Skeletal muscle satellite cell (primary cell): ENCODE results near the gene HTR4.
"Not testable (repeated sequence)": the region's sequence is repeated elsewhere in the genome, so short reads cannot be mapped to it uniquely, and the experiment has no call there.

Experiments
- H3K27me3 ChIP-seq: 2 replicates; pipeline ENCODE4 v1.7.0; 2013; ENCODE audit warnings: low read length; ENCODE audit not compliant: control insufficient read depth, insufficient read depth
- H3K36me3 ChIP-seq: 2 replicates; pipeline ENCODE4 v1.7.0; 2013; ENCODE audit warnings: mild to moderate bottlenecking, control low read depth, low read length; ENCODE audit not compliant: insufficient read depth
- H3K4me1 ChIP-seq: 2 replicates; pipeline ENCODE4 v1.7.0; 2013; ENCODE audit warnings: low read length; ENCODE audit not compliant: control insufficient read depth, insufficient read depth
- H3K4me2 ChIP-seq: 2 replicates; pipeline ENCODE4 v1.7.0; 2013; ENCODE audit warnings: mild to moderate bottlenecking, low read length
- H3K4me3 ChIP-seq: 2 replicates; pipeline ENCODE4 v1.7.0; 2013; ENCODE audit warnings: low read length
- H3K9ac ChIP-seq: 2 replicates; pipeline ENCODE4 v1.7.0; 2013; ENCODE audit warnings: mild to moderate bottlenecking, low read depth, low read length, moderate library complexity
- H3K9me3 ChIP-seq: replicated peaks from 2 replicates; pipeline ENCODE4 v1.7.0; 2013; ENCODE audit warnings: mild to moderate bottlenecking, control low read depth, low read length

HTR4 gene

DNA sequence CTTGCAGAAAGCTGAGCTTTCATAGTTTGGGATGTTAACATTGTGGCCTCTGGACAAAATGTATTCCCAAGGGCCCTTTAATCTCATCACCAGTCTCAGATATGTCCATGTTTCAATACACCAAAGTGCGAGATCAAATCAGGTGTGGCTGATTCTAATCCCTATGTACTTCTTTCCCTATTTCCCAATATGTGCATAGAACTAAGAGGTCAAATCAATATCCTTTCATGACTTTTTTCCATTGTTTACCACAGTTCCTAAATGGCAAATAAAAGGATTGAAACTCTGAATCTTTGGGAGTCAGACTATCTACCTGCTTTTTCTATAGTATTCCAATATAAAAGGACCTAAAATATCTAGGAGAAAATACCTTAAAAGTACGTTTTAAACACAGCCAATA, 165.6 kb downstream of the HTR4 start:
- H3K4me2 ChIP-seq: no peak overlapping the region
- H3K36me3 ChIP-seq: no peaks in the 10 kb centered on the region
- H3K9ac ChIP-seq: no peak overlapping the region
- peaks cover 52% of the 10 kb centered on the region for H3K27me3 ChIP-seq
- H3K9me3 ChIP-seq: no peaks in the 10 kb centered on the region
- H3K4me1 ChIP-seq: no peaks in the 10 kb centered on the region
- no peak overlapping the region for H3K4me3 ChIP-seq

DNA sequence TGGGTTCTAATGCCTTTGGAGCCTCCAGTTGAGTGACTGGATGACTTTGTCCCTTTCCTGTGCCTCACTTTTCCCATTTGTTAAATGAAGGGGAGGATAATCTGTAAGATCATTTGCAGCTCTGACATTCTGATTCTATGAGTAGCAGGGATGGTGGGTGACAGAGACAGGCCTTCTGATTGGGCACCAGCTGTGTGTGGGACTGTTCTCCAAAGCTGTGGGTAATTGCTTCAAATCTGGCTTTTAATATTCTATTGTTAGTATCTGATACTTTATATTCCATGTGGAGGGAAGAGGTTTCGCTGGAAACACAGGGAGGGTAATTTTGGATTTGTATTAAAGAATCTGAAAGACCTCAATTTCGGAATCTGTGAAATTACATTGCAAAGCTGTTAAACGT, 167.9 kb downstream of the HTR4 start:
- no peaks in the 10 kb centered on the region for H3K9me3 ChIP-seq
- no peaks in the 10 kb centered on the region for H3K4me1 ChIP-seq
- peaks cover 41% of the 10 kb centered on the region for H3K27me3 ChIP-seq
- H3K4me3 ChIP-seq: no peak overlapping the region
- H3K9ac ChIP-seq: no peak overlapping the region
- H3K4me2 ChIP-seq: no peak overlapping the region
- H3K36me3 ChIP-seq: no peaks in the 10 kb centered on the region

DNA sequence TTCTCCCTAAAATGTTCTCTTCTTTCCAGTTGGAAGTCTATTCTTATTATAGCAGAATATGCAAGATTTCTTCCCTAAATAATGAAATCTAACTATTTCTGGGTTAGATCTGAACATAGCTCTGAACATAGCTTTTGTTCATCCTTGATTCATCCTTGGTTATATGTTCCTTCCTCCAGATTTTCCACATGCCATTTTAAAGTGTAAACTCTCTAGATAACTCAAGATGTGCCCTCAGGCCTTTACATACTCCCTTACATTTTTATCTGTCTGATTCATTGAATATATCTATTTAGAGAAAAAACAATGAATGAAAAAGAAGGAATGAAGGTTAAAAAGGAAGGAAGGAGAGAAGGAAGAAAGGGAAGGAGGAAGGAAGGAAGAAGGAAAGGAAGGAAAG, 169.7 kb downstream of the HTR4 start:
- Histone ChIP-seq H3K36me3 (no peaks in the 10 kb centered on the region), H3K9me3 (no peaks in the 10 kb centered on the region), H3K9ac (no peak overlapping the region), H3K4me2 (no peak overlapping the region), H3K27me3 (peaks cover 25% of the 10 kb centered on the region), H3K4me1 (no peaks in the 10 kb centered on the region), H3K4me3 (no peak overlapping the region)

DNA sequence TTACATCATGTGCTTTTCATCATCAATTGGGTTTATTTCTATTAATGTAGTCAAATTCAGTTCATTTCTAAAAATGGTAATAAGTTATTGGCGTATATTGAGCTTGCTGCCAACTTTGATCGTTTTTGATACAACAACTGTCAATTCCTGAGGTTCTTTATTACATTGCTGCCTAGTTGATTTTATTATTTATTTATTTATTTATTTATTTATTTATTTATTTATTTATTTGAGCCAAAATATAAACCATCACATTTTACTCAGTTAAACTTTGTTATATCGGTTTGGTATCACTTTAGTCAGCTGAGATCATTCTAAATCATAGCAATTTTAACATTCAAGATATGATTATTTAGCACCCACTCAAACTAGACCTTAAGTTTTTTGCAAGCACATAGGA, 170.6 kb downstream of the HTR4 start:
- H3K4me1 ChIP-seq: no peaks in the 10 kb centered on the region
- no peak overlapping the region for H3K4me2 ChIP-seq
- no peak overlapping the region for H3K9ac ChIP-seq
- H3K27me3 ChIP-seq: peaks cover 19% of the 10 kb centered on the region
- no peaks in the 10 kb centered on the region for H3K9me3 ChIP-seq
- H3K4me3 ChIP-seq: no peak overlapping the region
- H3K36me3 ChIP-seq: no peaks in the 10 kb centered on the region

DNA sequence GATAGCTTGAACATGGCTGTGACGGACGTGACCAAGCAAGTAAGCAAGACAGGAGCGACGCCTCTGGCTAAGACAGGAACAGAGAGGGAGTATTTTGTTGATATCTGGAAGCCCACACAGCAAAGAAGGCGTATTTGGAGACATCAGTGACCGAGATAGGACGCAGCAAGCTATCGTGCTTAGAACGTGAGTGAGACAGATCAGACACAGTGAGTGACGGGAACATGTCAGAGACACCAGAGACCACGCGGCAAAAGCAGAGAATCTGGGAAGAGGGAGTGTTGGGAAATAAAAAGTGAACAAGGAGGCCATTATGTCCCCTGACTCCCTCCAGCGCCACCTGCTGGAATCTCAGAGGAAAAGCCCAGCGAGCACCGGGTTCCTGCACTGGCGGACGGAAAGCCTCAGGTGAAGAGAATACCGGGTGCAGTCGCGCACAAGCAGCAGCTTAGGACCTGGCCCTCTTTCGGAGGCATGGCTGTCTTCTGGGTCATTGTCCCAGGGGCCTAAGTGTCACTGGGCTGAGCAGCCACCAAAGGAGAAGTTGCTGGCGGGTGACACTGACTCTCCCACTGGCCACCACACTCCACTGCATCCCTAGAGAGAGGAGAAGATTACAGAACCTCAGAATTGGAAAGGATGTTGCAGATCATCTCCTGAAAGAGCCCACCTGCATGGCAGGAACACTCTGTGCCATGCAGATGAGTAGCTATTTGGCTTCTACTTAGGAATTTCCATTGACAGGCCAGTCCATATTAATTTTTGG, 171.4 kb downstream of the HTR4 start:
- H3K36me3 ChIP-seq: no peaks in the 10 kb centered on the region
- peaks cover 17% of the 10 kb centered on the region for H3K27me3 ChIP-seq
- H3K9ac ChIP-seq: no peak overlapping the region
- H3K4me1 ChIP-seq: no peaks in the 10 kb centered on the region
- H3K4me3 ChIP-seq: no peak overlapping the region
- no peaks in the 10 kb centered on the region for H3K9me3 ChIP-seq
- no peak overlapping the region for H3K4me2 ChIP-seq

DNA sequence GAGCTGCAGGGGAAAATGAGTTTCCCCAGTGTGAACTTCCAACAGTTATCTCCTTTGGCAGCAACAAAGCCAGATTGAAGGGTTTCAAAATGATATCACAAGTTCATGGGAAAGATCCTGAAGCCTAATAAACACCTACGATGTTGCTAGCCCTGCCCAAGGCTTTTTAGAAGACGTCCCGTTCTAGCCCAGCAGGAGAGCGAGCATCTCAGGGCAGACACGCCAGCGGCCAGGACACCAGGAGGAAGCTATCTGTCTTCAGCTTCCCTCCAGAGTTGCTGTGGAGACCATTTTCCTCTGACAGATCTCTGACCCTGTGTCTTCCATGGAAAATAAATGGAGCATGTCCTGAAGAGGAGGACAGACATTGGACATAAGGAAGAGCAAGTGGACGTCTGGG, 172.1 kb downstream of the HTR4 start:
- H3K9me3 ChIP-seq: no peaks in the 10 kb centered on the region
- peaks cover 17% of the 10 kb centered on the region for H3K27me3 ChIP-seq
- H3K4me2 ChIP-seq: no peak overlapping the region
- H3K36me3 ChIP-seq: no peaks in the 10 kb centered on the region
- H3K4me1 ChIP-seq: no peaks in the 10 kb centered on the region
- no peak overlapping the region for H3K9ac ChIP-seq
- H3K4me3 ChIP-seq: no peak overlapping the region

DNA sequence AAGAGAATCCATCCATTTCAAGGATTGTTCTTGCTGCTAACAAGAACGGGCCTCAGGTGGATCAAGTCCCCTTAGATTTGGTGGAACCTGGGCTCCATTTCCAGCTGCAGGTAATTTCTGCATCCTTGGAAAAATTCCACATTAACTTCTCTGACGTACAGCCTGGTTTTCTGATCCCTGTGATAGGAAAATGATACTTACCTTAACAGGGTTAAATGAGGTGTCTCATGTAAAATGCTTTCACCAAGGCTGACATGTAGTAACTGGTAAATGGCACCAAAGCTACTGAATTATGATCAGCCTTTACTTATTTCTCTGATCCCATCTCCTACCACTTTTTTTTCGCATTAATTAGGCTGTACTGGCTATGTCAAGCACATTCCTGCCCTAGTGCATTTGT, 176.9 kb downstream of the HTR4 start:
- no peak overlapping the region for H3K4me3 ChIP-seq
- peaks cover 5% of the 10 kb centered on the region for H3K27me3 ChIP-seq
- H3K9ac ChIP-seq: no peak overlapping the region
- peaks cover 14% of the 10 kb centered on the region for H3K4me1 ChIP-seq
- no peak overlapping the region for H3K4me2 ChIP-seq
- H3K9me3 ChIP-seq: no peaks in the 10 kb centered on the region
- H3K36me3 ChIP-seq: no peaks in the 10 kb centered on the region

DNA sequence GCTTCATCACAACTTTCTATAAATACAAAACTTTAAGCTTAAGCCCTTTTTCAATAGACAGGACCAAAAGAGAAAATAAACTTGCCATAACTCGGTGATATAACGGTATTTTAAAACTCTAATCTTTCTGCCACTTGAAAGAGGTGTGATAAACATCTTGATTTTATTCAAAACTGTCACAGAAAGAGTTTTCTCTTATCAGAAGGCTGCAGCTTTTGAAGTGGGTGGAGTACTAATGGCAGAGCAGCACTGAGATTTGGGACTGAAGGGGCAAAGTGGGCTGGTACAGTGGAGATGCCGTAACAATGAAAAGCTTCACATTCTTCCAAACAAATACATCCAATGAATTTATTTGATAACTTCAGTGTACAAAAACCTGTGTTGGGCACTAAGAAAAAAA, 178.0 kb downstream of the HTR4 start:
- H3K27me3 ChIP-seq: peaks cover 5% of the 10 kb centered on the region
- no peak overlapping the region for H3K4me3 ChIP-seq
- no peaks in the 10 kb centered on the region for H3K9me3 ChIP-seq
- no peak overlapping the region for H3K9ac ChIP-seq
- H3K36me3 ChIP-seq: no peaks in the 10 kb centered on the region
- no peak overlapping the region for H3K4me2 ChIP-seq
- H3K4me1 ChIP-seq: peaks cover 25% of the 10 kb centered on the region

DNA sequence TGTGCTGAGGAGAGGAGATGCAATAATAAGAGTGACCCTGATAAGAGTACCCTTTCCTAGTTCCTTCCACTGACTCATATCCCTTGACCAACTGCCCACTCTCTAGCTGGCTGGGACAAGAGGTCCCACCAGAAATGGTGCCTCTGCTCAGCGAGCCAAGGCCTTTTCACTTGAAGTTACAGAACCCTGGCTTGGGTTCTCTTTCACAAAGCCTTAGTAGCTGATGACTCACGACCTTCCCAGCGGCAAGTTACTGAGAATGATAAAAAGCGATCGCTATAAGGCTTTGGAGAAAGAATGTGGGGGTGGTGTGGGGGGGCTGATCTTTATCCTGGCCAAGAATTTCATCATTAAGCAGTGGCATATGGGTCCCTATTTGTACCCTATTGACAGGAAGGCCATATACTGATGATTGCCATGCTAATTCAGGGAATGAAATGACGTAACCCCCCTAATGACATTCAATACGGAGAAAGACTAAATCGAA, 180.3 kb downstream of the HTR4 start:
- Histone ChIP-seq H3K9me3 (no peaks in the 10 kb centered on the region), H3K4me2 (peak overlapping the region; percentile 68), H3K4me1 (peaks cover 41% of the 10 kb centered on the region), H3K9ac (no peak overlapping the region), H3K4me3 (peak overlapping the region; percentile 46), H3K36me3 (no peaks in the 10 kb centered on the region), H3K27me3 (peaks cover 5% of the 10 kb centered on the region)

DNA sequence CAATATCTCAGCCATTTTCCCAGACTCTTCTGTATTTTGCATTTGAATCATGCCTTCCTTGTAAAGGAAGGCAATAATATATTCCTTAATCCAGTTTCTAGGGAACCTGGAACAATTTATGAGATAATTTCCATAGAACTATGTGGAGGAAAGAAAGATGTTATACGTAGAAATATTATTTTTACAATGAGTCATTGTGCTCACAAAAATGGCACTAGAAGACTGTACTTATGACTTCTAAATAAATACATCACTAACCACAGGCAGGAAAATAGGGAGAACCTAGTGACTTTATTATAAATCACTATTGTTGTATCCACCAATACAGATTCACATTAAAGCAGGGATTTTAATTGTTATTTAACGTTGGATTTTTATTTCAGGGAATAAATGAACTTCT, 182.9 kb downstream of the HTR4 start:
- H3K9ac ChIP-seq: no peak overlapping the region
- no peaks in the 10 kb centered on the region for H3K36me3 ChIP-seq
- H3K4me1 ChIP-seq: peaks cover 46% of the 10 kb centered on the region
- H3K4me3 ChIP-seq: no peak overlapping the region
- no peaks in the 10 kb centered on the region for H3K9me3 ChIP-seq
- no peaks in the 10 kb centered on the region for H3K27me3 ChIP-seq
- H3K4me2 ChIP-seq: peak overlapping the region; percentile 33

DNA sequence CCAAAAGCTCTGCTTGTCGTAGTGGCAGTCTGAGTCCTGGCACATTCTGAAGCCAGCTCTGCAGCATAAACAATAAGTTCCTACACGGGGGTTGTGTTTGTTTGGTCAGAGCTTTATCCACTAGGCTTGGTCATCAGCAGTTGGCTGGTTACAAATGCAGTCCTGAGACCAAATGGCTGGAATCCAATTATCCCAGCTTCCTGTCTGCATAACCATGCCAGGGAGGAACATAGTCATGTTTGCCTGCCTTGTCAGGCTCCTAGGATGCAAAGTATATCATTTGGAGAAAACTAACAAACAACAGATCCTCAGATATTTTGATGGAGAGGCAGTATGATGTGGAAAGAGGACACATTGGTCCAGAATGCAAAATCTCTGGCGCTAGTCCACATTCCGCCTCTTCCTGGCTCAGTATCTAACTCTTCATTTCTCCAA, 184.8 kb downstream of the HTR4 start:
- no peak overlapping the region for H3K9ac ChIP-seq
- no peaks in the 10 kb centered on the region for H3K36me3 ChIP-seq
- H3K4me3 ChIP-seq: no peak overlapping the region
- no peaks in the 10 kb centered on the region for H3K9me3 ChIP-seq
- no peaks in the 10 kb centered on the region for H3K27me3 ChIP-seq
- peaks cover 44% of the 10 kb centered on the region for H3K4me1 ChIP-seq
- peak overlapping the region; percentile 46 for H3K4me2 ChIP-seq

DNA sequence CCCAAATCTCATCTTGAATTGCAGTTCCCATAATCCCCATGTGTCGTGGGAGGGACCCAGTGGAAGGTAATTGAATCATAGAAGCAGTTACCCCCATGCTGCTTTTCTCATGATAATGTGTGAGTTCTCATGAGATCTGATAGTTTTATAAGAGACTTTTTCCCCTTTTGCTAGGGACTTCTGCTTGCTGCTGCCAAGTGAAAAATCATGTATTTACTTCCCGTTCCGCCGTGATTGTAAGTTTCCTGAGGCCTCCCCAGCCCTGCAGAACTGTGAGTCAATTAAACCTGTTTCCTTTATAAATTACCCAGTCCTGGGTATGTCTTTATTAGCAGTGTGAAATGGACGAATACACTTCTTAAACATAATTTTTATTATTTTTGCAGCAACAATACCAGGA, 185.6 kb downstream of the HTR4 start:
- not testable (repeated sequence) for H3K4me2 ChIP-seq, H3K9ac ChIP-seq, H3K36me3 ChIP-seq, H3K4me3 ChIP-seq, H3K9me3 ChIP-seq, H3K27me3 ChIP-seq
- peaks cover 37% of the 10 kb centered on the region for H3K4me1 ChIP-seq
